Stimulated activated CD4-positive, alpha-beta T cell treated with anti-CD3 and anti-CD28 coated beads, TNF-alpha, amount 100 ng/mL, for 4 hours (primary cell): ENCODE measurements around the gene GPX2.

Experiments
- DNase-seq, 3 experiments: peaks; one replicate each; pipeline ENCODE4 v3.0.0-alpha.2; 2020; ENCODE audit warnings: low read depth in 3 of 3

The GPX2 gene

DNA sequence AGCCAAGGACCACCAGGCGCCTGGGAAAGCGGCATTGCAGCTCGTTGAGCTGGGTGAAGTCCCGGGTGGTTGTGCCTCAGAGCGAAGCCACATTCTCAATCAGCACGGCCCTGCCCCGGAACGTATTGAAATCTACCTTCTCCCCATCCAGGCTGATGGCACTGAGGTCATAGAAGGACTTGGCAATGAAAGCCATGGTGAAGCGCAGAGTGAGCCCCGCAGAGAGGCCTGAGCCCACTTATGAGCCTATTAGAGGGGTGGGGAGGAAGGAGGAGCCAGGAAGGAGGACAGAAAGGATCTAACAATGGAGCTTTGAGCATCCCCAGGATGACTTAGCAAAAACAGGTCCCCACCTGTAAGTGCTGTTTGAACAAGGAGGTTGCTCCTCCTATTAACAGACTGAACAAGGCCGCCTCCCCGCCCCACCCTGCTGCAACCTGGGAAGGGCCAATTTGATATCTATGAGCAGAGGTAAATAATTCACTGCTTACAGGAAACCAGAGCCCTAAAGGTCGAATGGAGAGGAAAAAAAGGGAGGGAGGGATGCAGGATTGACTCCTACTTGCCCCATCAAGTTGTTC, at the start of gene GPX2:
Gene GPX2 (minus strand): TSS at position 215 of the 581 bp plus-strand sequence. CDS start 19 bp downstream, at position 196.
- DNase-seq: no peak

GRCh38 chr14:64990939-64991338, 48.4 kb upstream of the GPX2 start:
- no peak for DNase-seq

DNA sequence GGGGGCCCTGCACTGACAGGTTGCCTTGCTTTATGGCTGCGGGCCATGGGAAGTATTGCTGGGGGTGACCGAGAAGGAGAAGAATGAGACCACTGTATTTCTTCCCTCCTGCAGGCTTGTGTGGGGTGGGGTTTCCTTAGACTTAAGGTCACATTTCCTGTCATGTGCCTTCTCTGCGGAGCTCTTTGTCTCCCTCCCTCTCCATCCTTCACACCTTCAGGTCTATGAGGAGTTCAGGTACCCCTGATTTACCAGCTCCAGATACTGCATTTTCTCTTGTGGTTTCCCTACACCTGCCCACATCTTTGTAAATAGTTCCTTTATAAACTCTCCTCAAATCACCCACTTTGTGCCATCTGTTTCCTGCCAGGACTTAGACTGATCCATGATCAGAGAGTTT, 47.8 kb upstream of the GPX2 start:
- DNase-seq: no peak

DNA sequence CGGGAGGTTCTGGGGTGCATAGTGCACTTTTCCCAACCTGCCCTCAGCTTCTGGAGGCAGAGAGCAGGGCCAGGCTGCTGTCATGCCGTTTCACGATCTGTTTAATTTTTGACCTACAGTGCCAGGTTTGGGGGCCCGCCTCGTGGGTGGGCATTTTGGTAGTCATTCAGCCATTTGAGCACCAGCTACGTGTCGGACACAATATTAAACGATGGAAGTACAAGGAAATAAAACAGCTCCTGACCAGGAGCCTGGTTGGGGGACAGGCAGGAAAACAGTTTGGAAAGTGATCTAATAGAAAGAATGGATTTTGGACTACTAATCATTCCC, 44.9 kb upstream of the GPX2 start:
- no peak for DNase-seq

DNA sequence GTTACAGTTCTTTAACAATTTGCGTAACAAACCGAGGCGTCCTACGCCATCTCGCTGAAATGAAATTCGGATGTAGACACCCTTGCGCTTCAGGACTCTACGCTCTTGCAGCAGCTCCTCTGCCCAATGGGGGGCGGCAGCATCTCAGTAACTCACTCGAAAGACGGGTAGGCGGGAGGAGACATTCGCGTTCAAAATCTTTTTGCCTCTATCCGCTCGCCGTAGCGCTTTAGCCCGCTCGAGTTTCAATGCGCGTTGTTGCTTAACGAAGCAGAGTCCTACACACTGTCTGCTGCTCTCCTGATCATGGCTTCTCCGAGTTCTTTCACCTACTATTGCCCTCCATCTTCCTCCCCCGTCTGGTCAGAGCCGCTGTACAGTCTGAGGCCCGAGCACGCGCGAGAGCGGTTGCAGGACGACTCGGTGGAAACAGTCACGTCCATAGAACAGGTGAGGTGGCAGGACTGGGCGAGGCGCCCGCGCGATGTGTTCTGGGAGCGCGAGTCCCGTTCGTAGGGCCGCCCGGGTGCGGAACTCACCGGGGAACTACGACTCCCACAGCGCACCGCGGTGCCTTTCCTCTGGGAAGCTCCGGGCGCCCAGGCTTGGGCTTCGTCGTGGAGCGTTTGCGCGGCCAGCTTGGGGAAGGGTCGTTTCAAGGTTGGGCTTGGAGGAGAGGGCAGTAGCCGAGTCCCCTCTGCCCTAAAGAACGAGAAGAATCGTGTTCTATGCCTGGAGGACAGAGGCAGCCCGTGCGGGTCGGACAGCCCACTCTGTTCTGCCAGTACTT, 44.3 kb upstream of the GPX2 start, which contains the start of gene FNTB:
Gene FNTB (plus strand): TSS at position 248 of the 790 bp plus-strand sequence. CDS start 59 bp downstream, at position 307.
- DNase-seq: peak; percentile 83 to 88 (median 86)

- DNase-seq: no peak
These were observed 41.1 kb upstream of the GPX2 start for GRCh38 chr14:64983439-64984310.

GRCh38 chr14:64979336-64980074, 37.0 kb upstream of the GPX2 start:
- no peak for DNase-seq

GRCh38 chr14:64974563-64974962, 32.0 kb upstream of the GPX2 start:
- DNase-seq: no peak

DNA sequence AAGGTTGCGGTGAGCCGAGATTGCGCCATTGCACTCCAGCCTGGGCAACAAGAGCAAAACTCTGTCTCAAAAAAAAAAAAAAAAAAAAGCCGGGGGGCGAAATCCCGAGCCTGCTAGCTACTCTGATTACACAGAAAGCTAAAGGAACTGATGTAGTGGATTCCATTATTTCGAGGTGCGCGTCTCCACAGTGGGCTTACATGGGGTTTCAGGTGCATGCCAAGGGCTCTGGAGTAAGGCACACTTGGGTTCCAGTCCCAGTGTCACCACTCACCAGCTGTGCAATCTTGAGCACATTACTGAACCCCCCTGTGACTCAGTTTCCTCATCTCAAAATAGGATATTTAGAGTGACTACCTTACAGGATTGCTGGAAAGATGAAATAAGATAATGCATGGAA, 31.3 kb upstream of the GPX2 start:
- DNase-seq: no peak

DNA sequence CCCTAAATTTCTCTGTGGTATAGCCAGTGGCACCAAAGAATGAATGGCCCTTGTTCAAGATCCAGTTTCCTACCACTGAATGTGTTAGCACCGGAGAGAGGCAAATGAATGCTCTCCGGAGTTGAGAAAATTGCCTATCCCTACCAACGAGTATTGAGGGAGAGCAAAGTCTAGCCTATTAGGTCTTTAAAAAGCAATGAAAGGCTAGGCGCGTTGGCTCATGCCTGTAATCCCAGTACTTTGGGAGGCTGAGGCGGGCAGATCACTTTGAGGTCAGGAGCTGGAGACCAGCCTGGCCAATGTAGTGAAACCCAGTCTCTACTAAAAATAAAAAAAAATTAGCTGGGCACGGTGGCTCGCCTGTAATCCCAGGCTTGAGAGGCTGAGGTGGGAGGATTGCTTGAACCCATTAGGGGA, 30.5 kb upstream of the GPX2 start:
- DNase-seq: no peak

- DNase-seq: peak in 2 of 3 experiments; percentile 21 to 24
These were observed 29.6 kb upstream of the GPX2 start, which contains the start of gene RAB15 for GRCh38 chr14:64971943-64972791. TSS of gene RAB15 (minus strand) at chr14:64972336. CDS start at chr14:64972076, 260 bp downstream.

- DNase-seq: no peak
These were observed 29.0 kb upstream of the GPX2 start for GRCh38 chr14:64971491-64971942.

GRCh38 chr14:64970776-64971477, 28.4 kb upstream of the GPX2 start:
- DNase-seq: no peak

- DNase-seq: no peak
These were observed 27.5 kb upstream of the GPX2 start for GRCh38 chr14:64970041-64970440.

DNA sequence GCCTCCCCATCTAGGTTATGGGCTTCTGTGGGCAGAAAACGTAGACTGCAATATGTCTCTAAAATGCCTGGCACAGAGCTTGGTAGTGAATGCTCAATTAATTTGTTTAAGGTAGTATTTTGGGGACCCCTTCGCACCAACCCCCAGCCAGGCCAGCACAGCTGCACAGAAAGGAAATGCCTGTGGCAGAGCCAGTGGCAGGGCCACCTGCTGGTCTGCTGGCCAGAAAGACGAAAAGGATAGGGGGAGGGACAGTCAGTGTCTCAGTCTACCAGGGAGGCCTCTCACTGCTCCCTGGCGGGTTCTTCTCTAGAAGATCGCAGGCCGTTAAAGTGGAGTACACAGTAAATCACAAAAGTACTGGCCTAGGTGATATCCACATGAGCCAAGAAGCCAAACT, 26.1 kb upstream of the GPX2 start:
- DNase-seq: no peak

DNA sequence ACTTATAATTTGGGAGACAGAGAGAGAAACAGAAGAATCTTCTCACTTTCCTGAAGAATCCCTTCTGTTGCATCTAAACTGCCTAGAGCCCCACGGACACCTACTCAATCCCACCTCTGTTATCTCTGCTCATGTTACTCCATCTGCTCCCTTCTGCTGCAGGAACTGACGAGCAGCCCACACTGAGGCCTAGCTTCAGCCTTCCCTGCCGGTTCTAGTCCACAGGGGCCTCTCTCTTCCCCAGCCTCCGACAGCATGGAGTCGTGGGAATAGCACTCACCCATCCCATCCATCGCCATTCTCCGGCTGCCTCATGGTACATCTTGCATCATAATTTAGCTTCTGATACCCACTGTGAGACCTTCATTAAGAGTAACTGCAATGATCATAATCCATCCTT, 25.6 kb upstream of the GPX2 start:
- DNase-seq: no peak

DNA sequence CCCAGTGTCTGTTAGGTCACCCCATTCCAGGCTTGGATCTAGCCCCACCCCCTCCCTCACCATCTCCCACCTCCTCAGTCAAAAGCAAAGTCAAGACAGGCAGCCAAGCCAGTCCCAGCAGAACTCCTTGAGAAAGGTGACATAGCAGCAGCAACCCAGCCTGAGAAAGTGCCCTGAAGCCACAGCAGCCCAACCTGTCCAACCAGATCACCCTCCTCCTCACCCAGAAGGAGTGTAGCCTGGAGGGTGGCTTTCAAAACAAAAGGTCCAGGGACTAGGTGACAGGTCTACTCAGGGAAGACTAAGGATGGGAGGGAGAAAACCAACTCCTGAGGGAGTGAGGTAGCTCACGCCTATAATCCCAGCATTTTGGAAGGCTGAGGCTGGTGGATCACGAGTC, 24.4 kb upstream of the GPX2 start:
- no peak for DNase-seq

DNA sequence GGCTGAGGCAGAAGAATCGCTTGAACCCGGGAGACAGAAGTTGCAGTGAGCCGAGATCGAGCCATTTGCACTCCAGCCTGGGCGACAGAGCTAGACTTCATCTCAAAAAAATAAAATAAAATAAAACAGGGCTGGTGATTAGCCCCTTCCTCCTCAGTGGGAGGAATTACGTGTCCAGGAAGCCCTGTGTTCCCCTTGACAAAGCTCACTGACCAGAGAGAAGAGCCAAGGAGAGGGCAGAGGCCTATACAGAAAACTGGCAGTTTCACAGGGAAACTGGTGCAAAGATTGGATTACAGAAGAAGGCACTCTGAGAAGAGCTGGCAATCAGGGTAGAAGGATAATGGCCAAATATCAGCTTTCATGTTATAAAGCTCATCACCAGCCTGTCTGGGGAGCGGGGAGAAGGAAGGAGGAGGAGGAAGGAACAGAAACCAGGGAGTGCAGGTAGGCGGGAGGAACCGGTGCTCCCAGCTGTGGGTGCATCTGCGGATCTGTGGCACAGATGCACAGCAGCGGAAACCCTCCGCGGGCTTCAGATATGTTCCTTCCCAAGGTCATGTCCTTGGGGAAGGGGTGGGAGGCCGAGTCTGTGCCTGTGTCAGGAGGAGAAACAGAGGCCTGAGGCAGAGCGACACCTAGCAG, 22.9 kb upstream of the GPX2 start:
- DNase-seq: no peak

DNA sequence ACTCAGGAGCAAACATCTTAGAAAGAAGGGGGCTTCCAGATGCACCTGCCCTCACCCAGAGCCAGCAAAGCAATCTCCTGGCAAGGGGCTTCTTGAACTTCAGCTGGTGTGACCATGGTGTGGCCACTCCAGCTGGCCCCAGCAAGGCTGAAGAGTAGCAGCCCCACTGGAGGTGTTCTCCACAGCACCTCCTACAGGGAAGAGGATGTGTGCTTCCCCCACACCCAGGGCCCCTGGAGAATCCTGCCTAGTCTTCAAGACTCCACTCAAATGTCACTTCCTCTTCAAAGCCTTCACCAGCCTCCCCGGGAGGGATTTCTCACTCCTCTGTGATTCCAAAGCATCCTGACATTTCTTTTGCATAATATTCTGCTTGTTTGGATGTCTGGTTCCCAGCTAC, 21.1 kb upstream of the GPX2 start:
- no peak for DNase-seq
